COR-L47 (cell line): ENCODE results near the gene RPL10.
A peak's percentile ranks its signal among the peaks of the same experiment; 100 is the strongest.

Source experiments
- DNase-seq: peaks from one replicate; lab custom pipeline; 2025; lab: John Stamatoyannopoulos, UW

The RPL10 gene

DNA sequence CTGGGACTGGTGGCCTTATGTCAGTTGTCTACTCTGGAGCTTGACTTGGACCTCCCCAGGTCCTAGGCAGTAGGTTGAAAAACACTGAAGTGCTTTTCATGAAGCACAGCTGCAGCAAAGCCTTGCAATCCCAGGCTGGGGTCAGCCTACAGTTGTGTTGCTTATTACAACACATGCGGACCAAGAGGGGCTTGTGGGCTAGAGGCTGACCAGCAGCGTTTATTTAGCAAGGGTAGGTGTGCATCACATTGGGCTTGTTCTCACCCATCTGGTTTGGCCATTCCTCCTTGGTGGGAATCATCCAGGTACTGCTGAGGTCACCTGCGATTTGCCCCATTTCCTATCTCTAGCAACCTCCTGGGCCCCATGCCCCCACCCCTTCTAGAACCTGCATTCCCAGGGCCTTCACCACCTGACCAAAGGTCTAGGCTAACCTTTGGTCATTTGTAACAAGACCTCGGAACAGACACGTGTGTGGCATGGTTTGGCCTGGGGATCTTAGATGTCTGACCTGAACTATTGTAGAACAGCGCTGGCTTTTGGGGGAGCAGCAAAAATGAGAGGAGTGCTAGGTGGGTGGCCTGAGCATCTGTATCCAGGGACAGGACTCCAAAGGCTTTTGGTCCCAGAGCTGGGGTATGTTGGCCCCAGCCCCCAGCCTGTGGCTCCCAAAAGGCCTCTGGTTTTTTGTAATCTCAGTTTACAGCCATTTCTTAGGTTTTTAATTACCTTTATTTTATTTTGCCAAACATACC is 3.0 kb downstream of the RPL10 start:
- DNase-seq: no peak

DNA sequence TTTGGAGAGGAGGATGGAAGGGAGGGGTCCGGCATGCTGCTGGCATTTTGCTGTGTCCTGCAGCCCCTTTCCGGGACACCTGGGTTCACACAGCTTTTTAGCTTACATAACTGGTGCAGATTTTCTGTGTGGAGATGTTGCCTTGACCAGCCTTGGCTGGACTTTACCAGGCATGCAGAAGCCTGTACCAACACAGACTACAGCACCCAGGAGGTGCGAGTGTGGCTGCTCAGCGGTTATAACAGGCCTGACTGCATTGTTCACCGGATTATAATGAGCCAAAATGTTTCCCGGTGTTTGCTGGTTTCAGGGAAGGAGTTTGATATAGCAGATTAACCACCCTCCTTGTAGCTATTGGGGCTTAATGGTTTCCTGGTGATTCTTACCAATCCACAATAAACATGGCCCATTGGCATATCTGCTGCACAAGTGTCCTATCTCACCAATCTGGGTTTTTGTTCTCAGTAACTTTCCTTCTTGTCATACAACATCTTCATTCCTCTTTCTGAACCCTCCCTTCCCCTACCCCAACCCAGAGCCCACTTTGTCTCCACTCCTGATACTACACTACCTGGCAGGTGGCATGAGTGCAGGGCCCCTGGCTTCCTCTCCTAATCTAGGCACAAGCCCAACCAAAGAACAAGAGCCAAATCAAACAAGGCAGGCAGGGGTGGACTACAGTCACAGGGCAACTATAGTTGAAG is 3.9 kb downstream of the RPL10 start:
- DNase-seq: no peak

DNA sequence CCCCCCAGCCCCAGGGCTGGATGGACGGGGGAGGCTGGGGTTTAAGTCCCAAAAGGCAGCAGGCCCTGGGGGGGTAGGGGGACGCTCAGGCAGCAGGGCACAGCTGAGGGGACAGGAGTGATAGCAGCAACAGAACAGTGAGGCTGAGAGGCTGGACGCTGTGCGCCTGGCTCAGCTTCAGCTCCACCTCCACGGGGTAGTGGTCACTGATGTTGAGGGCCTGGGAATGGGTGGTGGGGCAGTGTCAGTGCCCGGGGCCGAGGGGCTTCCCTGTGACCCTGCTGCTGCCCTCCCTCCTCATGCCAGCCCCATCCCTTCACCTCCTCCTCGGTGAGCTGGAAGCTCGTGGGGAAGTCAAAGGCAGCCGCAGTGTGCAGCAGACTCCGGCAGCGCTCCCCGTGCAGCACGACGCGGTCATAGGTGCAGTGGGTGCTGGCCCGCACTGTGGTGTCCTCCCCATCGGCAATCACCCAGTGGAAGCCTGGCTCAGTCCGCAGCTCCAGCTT is 4.5 kb downstream of the RPL10 start:
- no peak for DNase-seq

DNA sequence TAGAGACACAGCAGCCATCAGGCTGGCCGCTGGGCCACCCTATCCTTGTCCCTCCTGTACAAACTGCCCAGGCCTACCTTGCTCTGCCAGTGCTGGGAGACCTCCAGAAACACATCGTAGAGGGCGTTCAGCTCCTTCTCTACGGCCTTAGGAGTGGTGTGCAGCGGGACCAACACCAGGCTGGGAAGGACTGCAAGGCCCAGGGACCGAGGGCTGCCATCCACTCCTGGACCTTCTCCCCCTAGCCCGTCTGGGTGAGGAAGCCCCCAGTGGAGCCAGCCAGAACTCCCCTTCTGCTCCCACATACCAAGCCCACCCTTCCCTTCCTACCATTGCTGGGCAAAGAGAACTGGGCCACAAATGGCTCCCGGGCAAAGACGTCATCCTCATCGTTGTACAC is 5.0 kb downstream of the RPL10 start:
- no peak for DNase-seq

DNA sequence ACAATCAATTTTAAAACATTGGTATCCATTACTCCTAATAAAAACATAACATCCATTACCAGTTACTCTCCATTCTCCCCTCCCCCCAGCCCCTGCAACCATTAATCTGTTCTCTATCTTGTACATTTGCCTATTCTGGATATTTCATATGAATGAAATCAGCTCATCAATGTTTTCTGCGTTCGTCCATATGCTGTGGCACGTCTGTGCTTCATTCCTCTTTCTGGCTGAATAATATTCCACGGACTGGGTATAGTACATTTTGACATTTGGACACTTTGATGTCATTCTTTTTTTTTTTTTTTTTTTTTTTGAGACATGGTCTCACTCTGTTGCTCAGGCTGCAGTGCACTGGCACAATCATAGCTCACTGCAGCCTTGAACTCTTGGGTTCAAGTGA is 5.7 kb downstream of the RPL10 start:
- no peak for DNase-seq

DNA sequence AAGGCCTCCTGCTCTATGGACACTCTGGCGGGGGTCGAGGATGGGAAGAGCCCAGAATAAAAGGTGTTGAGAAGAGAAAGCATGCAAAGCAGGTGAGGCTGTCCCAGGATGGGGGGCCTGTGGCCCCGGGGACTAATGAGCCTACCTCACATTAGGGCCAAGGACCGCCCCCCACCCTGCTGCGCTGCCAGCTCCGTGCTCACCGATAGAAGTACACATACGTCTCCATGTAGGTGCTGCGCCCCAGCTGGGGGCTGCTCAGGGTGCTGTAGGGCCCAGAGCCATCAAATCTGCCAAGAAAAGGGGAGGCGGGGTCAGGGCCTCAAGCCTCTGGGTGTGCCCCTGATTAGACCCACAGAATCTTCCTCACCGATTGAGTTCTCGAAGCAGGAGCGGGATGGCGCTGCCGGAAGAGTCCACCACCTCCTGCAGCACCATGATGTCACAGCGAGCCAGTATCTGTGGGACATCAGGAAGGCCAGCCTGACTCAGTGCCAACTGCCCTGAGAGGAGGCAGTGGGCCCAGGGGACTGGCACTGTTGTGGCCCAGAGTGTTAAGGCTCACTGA is 6.5 kb downstream of the RPL10 start:
- DNase-seq: no peak

DNA sequence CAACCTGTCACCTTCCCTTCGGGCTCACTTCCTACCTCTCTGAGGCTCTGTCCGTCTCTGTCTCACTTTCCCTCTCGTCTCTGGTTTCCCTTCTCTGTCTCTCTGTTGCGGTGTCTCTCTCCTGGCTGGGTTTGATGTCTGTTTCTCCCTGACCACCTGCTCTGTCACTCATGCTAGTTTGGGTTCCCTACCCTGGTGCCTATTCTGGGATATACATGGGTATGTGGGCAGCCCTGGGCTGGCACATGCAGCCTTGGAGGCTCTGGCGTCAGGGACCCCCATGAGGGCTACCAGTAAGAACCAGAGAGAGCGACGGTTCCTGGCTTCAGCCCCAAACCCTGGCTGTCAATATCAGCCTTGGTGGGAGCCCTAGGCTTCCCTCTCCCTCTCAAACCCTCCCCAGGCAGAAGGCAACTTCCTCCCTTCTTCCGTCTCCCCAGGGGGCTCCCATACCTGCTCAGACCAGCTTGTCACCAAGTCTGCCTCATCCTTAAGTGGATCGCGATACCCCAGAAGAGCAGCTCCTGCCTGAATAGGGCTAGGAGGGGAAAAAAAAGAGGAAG is 10.6 kb downstream of the RPL10 start:
- no peak for DNase-seq

DNA sequence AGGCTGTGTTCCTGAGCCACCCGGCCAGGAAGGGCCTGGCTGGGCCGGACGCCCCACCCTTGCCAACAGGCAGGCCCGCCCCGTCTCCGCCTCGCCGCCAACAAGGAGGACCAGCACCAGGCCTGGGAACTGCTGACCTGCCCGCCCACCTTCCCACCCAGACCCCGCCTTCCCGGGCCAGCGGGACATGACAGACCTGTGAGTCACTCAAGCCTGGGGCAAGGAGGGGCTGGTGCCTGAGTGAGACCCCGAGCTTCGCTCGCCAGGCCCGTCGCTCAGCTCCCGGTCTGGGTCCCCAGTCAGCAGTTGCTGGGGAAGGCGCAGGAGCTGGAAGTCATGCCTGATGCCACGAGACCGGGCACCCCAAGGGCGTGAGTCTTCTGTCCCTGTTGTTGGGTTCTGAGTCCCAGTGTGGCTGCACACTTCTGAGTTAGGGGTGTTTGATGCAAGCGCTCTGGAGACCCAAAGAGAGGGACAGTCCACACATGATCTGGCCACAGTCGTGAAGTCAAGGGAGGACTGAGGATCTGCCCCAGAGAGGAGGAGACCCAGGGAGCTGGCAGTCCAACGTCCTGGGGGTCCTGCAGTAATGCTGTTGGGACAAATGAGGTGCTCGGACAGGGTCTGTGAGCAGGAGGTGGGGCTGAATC is 11.2 kb downstream of the RPL10 start, which contains the start of gene DNASE1L1:
TSS of gene DNASE1L1 (minus strand) at position 33 of the 650 bp plus-strand sequence. CDS start 3,686 bp downstream, outside the sequence.
- DNase-seq: no peak

DNA sequence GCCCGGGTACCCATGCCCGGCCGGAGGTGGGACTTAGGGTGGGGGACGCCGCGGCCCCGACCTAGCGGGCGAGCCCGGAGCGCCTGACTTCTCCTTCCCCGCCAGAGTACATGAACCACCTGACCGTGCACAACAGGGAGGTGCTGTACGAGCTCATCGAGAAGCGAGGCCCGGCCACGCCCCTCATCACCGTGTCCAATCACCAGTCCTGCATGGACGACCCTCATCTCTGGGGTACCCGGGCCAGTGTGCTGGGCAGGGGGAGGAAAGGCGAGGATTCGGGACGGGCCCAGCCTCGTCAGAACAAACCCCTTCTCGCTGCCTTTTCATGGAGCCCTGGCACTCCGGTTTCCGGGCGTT is 13.8 kb downstream of the RPL10 start:
- DNase-seq: peak; percentile 48

DNA sequence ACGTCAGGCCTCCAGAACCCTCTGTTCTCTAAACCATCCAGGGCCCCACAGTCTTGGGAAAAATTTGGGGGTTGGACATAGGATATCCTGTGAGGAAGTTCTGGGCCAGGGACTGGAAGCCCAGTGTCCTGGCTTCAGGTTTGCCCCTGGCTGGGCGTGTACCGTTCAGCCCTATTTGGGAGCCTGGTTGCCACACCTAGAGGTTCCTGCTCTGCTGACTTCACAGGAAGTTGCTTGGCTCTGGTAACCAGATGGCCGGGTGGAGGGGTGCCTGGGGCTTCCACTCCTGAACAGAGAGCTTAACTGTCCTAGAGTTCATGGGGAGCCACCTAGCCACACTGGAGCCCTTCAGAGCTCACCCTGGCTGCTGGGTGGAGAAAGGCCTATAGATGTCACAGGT is 14.3 kb downstream of the RPL10 start:
- no peak for DNase-seq

DNA sequence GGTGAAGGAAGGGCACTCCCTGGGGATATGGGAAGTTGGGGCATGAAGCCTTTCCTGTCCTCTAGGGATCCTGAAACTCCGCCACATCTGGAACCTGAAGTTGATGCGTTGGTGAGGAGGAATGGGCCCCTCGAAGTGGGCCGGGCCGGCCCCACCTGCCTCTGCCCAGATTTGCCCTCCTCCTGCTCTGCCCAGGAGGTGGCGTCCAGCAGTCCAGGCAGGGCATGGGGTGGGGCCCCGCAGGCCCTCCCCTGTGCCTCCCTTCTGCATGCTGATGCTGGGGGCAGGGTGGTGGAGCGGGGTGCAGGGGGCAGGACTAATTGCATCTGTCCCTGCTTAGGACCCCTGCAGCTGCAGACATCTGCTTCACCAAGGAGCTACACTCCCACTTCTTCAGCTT is 15.0 kb downstream of the RPL10 start:
- DNase-seq: no peak

DNA sequence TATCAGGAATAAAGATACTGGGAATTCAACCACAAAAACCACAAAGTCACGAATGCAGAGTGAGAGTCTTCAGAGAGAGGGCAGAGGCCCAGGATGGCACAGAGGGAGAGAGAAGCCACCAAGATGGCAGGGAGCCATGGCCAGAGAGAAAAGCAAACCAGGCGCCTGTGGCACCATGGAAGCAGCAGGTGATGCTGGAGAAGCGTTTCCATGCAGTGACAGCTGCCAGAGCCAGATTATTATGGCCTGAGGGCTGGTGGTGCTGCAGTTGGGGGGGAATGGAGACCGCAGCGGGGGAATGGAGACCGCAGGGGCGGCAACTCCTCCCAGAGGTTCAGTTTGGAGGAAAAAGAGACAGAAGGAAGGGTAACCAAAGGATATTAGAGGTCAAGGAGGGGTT is 19.0 kb downstream of the RPL10 start:
- peak; percentile 46 for DNase-seq

DNA sequence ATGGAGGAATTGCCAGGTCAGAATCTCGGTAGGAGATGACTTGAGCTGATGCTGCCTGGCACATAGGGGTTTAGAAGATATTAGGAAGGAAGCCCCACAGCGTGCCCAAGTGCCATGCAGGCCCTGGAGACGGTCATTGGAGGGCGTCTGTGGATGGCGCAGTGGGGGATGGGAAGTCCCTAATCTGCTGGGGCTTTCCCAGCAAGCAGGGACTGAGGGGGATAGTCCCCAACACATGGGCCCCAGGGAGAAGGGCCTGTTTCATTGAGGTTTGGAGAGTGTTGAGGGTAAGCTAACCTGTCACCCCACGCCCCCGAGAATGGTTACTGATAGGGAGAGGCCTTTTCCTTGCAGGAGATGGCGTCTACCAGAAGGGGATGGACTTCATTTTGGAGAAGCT is 21.0 kb downstream of the RPL10 start:
- DNase-seq: no peak

DNA sequence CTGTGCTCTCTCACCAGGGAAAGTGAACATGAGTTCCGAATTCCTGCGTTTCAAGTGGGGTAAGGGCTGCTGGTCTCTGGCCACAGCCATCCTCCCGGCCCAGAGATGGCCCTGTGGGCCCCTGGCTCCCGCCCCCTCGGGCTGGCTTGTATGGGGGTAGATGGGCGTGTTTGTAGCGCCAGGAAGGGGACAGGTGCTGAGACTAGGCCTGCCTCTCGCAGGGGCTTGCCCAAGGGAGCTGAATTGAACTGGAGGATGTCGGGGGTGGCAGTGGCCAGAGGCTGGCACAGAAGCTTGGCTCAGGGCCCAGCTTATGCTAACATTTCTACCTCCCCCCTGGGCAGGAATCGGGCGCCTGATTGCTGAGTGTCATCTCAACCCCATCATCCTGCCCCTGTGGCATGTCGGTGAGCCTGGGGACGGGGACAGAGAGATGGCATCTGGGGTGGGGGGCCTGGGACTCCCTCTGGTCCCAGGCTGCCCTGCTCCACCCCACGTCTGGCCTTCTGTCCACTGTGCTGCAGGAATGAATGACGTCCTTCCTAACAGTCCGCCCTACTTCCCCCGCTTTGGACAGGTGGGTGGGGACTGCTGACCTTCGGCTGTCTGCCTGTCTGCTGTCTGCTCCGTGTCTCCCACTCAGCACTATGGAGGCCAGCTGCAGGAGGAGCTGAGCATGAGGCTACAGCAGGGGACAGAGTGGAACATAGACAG is 21.7 kb downstream of the RPL10 start:
- DNase-seq: peak; percentile 82

DNA sequence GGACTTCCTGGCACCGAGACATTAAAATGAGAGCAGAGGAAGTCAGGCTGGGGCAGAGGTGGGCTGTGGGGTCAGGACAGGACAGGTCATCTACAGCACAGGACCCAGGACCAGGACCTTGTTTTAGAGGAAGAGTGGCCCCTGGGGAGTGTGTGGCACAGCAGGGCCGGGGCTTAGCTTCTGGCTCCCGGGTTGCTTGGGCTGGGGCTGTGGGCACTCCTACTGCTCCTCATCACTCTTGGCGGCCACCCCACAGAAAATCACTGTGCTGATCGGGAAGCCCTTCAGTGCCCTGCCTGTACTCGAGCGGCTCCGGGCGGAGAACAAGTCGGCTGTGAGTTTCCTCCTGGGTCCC is 22.2 kb downstream of the RPL10 start:
- DNase-seq: no peak

DNA sequence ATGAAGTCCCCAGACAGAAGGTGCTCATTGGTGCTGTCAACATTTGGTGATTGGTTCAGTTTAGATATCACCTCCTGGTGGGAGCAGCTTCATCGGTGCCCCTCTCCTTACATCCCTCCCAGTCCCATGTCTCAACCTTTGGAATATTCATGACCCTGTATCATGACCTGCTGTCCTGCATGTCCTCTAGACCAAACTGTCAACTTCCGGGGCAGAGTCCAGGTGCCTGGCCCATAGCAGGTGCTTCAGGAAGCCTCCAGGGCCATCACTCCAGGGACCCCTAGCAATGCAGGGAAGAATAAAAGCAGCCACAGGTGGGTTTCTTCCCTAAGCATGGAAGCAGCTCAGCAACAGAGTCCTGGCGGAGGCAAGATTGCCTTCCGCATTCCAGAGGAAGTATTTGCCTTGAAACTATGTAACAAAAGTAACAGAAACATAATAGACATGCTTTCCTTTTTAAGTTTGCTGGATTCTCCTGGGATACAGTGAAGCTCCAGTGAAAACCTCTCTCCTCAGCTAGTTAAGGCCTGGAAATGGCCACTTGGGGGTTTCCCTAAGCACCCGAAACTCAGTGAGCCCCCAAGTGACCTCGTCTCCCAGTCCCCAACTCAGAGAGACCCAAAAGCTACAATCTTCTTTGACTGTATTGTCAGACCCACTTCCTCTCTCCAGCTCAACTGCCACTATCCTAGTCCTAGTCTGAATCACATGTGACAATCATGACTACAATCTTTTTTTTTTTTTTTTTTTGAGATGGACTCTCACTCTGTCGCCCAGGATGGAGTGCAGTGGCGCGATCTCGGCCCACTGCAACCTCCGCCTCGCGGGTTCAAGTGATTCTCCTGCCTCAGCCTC is 29.0 kb downstream of the RPL10 start:
- DNase-seq: no peak

DNA sequence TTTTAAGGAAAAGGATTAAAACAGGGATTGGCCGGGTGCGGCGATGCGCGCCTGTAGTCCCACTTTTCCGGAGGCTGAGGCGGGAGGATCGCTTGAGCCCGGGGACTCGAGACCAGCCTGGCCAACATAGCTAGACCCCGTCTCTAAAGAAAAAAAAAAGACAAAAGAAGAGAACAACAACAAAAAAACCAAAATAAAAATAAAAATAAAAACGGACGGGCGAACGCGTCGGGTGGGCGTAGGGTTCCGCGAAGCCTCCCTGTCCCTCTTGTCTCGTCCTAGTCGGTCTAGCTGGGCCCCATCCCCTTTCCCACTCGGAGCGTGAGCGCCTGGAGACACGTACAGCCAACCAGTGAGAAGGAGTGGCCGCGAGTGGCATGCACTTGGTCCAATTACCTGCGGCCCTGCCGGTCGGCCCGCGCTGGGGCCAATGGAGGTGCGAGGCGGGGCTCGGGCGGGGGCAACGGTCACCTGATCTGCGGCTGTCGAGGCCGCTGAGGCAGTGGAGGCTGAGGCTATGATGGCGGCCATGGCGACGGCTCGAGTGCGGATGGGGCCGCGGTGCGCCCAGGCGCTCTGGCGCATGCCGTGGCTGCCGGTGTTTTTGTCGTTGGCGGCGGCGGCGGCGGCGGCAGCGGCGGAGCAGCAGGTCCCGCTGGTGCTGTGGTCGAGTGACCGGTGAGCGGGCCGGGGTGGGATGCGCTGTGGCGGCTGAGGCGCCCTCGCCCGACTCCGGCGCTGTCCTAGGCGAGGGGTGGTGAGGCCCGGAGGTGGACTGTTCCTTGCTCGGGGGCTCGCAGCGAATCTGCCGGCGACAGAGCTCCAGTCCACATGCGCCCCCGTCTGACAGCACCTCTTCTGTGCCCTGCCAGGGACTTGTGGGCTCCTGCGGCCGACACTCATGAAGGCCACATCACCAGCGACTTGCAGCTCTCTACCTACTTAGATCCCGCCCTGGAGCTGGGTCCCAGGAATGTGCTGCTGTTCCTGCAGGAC is 30.3 kb downstream of the RPL10 start, which contains the start of gene ATP6AP1:
TSS of gene ATP6AP1 (plus strand) at position 502 of the 996 bp plus-strand sequence. CDS start at position 518, 16 bp downstream.
- peak; percentile 86 for DNase-seq

DNA sequence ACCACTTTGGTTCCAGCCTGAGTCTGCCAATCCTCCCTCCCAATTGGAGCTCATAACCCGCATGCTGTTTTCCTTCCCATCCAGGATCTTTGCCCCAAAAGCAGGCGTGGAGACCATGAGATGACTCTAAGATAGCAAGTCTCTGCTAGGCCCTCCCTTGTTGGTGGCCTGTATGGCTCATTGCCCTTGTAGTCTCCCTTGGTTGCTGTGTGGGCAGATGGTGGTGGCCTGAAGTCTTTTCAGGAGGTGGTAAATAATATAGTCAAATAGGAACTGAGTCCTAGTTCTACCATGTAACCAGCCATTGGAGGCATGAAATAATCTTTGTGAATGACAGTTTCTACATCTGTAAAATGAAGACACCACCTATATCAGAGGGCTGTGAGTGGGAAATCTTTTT is 31.5 kb downstream of the RPL10 start:
- no peak for DNase-seq

DNA sequence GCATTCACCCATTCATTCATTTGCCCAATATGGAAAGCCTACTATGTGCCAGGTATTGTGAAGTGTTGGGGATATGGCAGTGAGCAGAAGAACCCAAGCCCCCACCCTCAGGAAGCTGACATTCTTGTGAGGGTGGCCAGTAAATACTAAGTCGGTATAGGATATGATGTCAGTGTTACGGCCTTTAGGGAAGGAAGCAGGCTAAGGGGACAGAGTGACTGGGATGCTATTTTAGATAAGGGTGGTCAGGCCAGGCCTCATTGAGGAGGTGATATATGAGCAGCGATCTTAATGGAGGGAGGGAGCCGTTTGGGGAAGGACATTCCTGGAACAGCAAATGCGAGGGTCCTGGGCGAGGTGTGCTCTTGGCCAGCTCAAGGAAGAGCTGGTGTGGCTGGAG is 32.3 kb downstream of the RPL10 start:
- no peak for DNase-seq
